Globus pallidus (tissue), 1 donor: ENCODE data around the gene NEUROD2.

Source experiments
- DNase-seq: peaks from one replicate; pipeline ENCODE4 v3.0.0-alpha.2; 2015; ENCODE audit warnings: low spot score

Gene NEUROD2

DNA sequence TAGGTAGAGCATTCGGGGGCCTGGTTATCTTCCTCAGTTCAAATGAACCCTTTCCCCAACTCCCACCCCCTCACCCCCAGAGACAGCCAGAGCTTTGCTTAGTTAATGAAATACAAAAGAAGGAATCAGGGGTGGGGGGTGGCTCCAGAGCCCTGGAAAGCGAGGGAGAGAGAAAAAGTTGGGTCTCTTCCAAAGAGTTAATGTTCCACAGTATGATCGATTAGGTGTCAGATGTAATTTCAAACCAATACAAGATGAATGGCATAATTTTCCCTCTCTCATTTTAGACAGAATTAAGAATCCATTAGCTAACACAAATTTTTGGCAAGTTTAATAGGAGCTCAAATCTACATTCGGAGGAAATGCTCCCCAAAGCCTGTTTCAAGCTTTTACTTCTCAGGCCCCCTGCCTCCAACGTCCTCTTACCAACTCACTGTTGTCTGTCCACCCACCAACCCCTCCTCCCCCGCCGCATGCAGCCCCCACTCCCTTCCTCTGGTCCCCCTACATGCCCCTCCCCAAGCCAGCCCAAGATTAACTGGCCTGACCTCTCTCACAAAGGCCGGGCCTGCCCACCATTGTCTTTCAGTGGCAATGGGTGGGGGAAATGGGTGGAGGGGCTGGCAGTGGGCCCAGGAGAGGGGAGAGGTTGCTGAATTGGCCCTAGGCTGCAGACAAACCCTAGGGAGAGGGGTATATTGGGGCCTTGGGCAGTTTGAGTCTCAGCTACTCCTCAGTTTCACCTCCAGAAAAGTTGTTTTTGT, 28.2 kb downstream of the NEUROD2 start:
- DNase-seq, result no peak

DNA sequence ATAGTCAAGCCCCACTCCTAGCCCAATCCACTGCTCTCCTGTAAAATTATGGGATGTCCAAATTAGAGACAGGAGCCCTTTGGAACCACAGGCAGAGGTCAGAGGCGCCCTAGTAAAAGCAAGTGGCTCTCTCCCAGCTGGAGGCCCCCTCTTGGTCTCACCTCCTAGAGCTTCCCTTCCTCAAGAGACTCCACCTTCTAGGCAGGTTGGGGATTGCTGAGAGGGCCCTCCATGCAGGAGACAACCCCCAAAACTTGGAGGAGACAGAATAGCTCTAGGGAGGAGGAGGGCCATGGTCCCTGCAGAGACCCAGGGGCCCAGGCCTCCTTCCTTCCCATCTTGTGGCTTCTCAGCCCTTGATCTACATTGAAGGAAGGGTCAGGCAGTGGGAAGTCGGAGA, 29.4 kb downstream of the NEUROD2 start:
- no peak for DNase-seq

DNA sequence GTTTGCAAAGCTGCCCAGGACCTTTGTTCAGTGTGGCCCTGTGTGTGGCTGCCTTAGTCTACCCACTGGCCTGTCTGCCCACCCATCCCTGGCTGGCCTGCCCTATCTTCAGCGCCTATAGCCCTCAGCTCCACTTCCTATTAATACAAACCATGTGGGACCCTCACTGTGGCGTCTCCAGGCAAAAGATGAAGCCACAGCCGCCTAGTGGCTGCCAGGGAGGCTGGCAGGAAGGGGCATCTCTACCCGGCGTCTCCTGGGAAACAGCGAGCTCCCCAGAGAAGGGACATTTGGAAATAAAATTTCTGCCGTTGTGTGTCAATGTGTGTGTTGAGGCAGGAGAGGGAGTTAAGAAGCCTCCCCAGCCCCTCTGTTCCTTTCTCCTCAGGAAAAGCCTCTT, 31.5 kb downstream of the NEUROD2 start:
- DNase-seq, result no peak

DNA sequence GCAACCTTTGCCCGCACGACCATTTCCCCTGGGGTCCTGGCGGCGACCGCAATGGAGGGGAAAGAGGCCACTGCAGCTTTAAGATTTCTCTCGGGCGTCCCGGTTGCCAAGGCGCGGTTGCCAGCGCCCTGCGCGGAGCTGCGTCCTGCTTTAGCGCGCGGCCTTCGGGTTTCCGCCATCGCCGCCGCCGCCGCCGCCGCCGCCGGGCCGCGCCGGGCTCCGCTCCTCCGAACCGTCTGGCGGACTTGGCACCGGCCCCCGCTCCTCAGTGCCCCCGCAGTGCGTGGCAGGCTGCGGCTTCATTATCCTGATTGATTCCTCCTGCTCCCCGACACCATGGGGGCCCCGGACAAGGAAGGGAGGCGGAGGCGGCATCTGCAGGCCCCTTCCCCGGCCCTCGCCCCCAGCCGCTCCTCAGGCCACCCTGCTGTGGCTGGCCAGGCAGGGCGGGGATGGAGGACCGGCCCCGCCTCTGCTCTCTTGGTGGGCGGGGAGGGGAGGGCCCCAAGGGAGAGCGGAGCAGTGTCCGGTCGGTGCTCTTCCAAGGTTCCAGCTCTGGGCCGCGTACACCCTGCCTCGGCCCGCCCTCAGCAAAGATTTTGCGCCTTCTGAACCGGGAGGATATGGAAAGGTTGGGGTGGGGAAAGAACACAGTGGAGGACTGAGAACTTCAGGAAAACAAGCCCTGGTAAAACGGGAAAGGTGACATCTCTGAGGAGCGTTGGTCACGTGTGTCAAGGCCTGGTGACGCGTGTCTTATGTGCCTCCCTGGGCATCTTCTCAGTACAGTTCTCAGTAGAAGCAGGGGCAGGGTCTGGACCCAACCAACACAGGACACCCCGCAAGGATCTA, 34.0 kb downstream of the NEUROD2 start:
- peak; percentile 11 for DNase-seq

DNA sequence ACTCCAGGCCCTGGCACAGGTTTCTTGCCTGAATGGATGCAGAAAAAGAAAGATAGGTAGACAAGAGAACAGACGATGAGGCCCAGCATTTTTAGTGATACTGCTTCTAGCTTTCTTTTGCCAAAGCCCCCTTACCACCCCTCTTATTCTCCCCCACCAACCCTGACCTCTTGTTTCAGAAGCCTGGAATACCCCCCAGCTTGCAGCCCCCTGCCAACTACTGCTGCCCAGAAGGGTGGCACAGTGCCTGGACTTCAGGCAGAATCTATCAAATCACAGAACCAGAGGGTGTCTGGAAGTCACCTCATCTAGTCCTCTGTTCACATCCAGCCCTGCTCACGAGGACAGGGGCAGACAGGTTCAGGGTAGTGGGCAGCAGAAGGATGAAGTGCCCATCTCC, 35.6 kb downstream of the NEUROD2 start:
- no peak for DNase-seq

DNA sequence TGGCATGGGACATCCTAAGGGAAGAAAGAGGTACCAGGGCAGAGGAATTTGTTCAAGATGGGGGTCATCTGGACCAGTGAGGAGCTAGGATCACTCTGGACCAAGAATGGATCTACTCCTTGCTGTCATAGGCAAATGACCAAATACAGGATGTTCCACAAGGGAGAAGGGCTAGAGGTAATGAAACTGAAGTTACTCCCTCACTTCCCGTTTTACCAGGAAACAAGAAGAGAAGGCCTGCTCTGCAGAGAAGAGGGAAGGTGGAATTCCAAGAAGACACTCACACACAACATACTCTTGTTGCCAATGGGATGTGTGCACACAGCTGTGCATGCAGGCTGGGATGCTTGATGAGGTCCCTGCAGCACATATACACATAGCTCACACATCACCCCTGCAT, 38.6 kb downstream of the NEUROD2 start:
- DNase-seq, result no peak

DNA sequence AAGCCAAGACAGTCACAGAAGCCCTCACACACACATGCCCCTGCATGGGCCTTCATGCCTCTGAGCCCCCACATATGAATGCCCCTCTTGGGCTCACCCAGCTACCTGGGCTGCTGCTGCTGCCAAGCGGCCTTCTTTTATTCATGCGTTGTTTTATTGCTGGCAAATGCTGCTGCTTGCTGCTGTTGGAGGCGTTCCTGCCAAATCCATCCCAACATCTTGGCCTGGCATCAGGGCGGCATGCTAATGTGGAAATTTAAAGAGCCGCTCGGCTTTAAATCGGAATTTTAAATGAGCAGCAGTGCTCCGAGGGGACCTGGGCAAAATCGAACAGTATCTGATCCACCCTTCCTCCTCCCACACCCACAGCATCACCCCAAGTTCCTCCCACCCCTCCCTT, 39.0 kb downstream of the NEUROD2 start:
- no peak for DNase-seq

DNA sequence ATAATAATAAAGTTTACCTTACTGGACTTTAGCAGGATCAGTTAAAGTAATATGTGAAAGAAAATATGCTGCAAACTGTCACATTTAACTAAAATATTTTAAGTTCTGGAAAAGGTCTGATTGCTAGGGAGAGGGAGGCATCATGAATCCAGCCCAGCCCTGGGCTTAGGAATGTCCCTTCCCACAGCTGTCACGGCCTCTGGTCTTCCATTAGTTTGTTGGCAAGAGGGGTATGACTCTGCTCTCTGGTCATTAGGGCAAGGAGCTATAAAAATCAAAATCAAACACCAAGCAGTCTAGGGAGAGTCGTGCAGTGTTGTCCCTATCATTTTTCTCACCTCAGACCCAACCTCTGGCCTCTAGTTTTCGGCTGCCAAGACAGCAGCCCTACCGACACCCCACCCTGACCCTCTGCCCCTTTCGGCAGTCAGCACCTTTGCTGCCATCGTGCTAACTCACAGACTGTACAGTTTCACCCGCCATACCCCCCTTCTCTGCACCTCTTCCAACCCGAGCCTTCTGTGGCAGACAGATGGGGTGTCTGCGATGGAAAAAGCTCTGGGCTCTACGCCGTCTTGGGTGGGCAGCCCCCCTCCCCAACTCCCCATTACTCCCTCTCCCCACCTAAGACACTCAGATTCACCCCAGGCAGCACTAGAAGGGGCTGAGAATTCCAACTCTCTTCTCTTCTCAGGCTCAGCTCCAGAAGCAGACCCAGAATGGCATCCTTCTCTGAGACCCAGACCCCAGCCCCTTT, 41.4 kb downstream of the NEUROD2 start:
- DNase-seq, result no peak

DNA sequence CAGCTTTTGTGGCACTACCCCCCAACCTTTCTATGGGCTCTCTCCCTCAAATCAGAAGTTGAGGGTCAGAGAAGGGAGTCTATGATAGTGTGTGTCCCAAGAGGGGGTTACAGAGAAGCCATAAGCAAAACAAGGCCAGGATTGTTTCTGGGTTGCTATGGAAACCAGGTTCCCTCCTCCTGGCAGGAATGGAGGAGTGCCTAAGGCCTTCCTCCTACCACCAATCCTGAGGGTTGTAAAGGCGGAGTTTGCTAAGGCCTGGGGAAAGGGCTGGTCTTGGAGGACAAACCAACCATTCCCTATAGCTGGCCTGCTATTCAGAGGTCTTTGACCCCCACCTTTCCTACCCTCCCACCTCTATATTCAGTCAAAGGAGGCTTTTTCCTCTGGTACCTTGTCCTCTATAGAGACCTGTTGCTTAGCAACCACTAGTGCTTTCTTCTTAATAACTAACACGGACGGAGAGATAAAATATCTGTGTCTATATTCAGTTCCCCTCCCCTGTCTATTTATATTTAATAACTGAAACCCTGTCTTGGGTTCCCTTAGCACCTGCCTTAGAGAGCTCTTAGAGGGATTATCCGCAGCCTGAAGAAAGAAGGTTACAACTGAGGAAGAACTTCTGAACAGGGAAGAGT, 43.4 kb downstream of the NEUROD2 start:
- no peak for DNase-seq

DNA sequence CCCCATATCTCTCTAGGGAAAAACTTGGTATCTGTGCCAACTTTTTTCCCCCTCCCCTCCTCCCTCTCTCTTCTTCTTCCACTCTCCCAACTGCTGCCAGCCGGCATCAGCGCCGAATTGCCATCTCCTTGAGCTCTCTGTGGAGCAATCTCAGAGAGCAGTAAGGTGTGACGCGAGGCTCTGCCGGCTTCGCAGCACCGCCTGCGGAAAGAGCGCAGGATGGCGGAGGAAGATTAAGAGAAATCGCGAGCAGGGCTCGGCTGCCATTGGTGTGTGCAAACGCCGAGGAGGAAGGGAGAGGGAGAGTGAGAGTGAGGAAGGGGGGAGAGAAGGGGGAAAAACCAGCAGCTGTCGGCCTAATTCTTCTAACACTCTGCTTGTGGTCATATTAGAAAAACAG, 44.2 kb downstream of the NEUROD2 start:
- DNase-seq, result no peak

DNA sequence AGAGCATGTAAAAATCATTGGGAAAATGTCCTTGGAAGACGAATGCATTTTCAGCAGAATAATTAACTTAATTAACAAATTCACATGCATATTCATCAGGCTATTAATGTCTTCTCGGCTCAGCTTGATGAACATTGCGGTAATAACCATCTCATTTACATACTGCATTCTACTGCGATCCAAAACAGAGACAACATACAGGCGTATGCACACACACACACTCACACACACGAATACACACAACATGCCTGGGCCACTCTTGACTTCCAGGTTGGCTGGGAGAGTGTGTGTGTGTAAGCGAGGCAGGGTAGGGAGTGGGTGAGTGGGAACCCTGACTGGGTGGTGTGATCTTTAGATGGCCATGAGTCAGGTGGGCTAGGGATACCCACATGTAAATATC, 44.7 kb downstream of the NEUROD2 start:
- DNase-seq, result no peak

DNA sequence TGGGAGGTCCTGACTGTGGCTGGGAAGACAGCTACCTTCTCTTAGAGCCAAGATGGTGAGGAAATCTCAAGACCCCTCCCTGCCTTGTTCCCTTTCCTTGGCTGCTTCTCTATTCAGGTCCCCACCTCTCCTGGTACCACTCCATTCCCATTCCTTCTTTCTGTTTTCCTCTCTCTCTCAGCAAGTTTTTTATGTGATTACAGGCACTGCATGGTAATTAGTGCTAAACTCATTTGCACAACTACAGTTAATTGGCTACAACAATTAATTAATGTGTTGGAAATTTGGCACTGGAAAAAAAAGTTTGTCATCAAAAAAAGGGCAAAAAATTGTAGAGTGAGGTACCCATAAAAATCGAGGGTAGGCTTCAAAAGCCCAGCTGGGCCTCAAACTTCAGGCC, 45.3 kb downstream of the NEUROD2 start:
- no peak for DNase-seq

DNA sequence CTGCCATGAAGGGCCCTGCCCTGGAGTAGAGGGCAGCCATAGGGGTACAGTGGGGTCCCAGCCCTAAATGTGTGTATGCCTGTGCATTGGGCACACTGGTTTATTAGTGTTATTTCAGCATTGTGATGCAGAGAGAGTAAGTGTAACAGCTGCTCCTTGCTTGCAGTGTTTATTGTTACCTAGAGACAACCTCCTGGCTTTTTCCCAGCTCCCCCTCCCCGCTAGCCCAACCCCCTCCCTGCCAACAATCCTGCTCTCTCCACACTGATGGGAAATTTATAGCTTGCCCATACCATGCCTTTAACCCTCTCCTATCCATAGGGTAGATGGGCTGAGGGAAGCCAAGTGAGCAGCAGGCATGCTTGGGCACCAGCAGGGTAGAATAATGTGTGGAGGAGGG, 51.3 kb downstream of the NEUROD2 start:
- DNase-seq, result no peak

DNA sequence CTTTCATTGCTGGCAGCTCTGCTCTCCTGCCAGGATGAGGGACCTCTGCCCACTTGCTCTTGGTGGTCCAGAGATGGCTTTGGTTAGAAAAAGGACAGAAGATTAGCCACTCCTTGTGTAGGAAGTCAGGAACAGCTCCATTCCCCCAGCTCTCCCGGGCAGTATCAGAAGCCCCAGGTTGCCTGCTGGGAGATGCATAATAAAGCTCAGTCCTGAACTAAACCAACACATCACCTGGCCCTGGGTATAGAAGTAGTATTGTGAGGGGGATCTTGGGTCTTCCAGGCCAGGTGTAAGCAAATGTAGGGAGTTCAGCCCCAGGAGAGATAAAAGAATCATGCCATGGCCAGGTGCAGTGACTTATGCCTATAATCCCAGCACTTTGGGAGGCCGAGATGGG, 52.4 kb downstream of the NEUROD2 start:
- DNase-seq, result no peak
